NCI-H2029 treated with DMSO at 0.1 percent for 48 hours (cell line): ENCODE results near the gene DRC7.

Experiments
- DNase-seq: peaks from one replicate; lab custom pipeline; 2025; lab: John Stamatoyannopoulos, UW

Gene DRC7, protein sequence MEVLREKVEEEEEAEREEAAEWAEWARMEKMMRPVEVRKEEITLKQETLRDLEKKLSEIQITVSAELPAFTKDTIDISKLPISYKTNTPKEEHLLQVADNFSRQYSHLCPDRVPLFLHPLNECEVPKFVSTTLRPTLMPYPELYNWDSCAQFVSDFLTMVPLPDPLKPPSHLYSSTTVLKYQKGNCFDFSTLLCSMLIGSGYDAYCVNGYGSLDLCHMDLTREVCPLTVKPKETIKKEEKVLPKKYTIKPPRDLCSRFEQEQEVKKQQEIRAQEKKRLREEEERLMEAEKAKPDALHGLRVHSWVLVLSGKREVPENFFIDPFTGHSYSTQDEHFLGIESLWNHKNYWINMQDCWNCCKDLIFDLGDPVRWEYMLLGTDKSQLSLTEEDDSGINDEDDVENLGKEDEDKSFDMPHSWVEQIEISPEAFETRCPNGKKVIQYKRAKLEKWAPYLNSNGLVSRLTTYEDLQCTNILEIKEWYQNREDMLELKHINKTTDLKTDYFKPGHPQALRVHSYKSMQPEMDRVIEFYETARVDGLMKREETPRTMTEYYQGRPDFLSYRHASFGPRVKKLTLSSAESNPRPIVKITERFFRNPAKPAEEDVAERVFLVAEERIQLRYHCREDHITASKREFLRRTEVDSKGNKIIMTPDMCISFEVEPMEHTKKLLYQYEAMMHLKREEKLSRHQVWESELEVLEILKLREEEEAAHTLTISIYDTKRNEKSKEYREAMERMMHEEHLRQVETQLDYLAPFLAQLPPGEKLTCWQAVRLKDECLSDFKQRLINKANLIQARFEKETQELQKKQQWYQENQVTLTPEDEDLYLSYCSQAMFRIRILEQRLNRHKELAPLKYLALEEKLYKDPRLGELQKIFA

DNA sequence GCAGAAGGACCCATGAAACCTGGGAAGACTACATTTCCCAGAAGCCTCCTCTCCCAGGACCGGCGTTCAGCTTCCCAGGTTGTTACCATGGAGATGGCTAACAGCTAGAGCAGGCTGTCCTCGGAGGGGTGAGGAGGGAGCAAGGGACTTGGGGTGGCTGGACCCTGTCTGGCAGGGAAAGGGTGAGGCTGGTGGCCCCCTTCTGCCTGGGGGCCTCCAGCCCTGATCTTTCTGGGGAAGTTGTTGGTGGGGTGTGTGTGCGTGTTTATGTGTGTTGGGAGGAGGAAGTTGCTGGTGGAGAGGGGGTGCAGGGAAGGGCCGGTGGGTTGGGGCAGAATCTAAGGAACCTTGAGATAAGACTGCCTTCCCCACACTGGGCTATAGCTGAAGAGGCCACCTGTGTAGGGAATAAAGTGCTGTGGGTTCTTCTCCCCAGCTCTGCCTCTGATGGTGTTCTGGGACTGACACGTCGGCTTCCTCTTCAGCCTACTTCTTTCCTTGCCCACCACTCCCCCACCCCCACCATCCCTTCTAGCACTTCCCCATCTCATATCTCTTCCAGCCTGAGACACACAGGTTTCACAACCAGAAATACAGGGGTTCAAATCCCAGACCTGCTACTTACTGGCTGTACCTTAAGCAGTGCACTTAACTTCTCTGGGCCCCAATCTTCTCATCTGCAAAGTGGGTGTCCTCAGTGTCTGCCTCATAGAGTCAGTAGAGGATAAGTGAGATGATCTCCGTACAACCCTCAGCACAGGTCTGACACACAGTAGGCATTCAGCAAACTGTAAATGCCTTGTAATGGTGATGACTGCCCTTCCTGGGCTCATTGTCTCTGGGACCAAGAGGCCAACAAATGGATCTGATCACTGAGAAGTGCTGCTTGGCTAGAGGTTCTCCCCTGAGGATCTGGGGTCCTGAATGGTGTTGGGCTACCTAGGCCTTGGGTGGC, at the start of gene DRC7:
DRC7 (plus strand) TSS at position 82 of the 955 bp plus-strand sequence. CDS start 3,144 bp downstream, outside the sequence.
- DNase-seq: peak; percentile 8

DNA sequence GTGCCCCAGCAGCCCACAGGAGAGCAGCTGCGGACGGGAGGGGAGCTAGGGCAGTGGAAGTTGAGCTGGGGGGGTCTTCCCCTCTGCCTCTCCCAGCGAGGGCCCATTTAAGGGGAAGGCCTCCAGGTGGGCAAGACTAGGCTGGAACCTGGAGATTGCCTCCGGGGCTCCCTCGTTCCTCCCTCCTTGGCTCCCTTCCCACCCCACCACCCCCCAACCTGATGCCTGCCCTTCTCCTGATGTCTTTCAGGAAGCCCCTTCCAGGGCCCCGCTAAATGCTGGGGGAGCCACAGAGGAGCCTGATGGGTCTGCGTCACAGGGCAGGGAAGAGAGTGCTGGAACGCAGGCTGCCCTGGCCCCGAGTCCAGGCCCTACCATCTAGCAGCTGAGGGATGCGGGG, 49.4 kb upstream of the DRC7 start:
- no peak for DNase-seq

DNA sequence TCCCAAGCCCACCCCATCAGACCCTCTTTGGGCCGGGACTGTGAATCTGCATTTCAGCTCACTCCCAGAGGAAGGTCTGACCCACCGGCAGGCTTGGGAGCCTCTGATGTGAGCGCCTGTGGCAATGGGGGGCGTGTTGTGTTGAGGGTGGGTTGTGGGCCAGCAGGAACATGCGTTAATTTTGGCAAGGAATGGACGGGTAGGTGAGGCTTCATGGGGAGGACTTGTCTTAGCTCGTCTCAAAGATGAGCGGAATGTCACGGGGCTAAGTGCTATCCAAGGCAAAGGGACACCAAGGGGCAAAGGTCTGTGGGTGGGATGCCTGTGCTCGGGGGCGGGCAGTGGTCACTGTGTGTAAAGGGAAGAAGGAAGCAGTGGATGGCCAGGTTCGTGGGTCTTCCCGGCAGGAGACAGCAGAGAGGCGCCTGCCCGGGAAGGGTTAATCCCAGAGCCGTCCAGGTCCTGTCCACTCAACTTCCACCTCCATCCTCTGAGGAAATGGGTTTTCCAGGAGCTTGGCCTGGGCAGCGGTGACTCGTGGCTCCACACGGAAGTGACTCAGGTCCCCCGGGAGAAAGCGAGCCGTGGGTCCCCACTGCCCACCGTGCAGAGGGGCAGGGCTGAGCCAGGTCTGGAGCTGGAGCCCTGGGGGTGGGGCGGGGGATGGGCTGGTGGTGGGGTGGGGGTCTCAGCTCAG, 48.8 kb upstream of the DRC7 start:
- no peak for DNase-seq

DNA sequence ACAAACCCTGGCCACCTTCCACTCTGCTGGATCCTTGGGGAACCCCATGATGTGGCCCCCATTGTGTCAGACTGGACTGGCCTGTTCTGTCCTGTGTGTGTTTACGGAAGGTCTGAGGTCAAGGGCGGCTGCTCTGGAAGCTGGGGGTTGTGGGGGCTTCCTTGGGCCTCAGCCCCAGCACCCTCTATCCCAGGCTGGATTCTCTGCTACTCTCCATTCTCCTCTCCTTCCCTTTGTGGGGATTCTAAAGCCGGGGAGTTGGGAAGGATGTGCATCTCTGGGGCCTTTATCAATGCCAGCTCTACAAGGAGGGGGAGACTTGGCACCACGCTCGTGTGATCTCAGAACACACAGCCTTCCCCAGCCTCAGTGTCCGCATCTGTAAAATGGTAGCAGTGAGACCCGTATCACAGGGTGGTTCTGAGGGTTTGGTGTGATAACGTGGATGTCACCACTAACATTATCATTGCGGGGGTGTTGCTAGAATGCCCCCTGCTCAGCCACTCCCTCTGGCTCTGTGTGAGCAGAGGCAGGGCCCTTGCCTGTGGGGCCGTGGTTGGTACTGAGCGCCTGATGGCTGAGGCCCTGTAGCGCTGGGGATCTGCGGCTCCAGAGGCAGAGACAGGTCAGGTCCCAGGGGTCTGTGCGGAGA, 48.1 kb upstream of the DRC7 start:
- DNase-seq: no peak

GRCh38 chr16:57647136-57647875, 47.3 kb upstream of the DRC7 start:
- DNase-seq: no peak

GRCh38 chr16:57648125-57648524, 46.5 kb upstream of the DRC7 start:
- no peak for DNase-seq

GRCh38 chr16:57648581-57649442, 45.8 kb upstream of the DRC7 start:
- peak; percentile 41 for DNase-seq

- no peak for DNase-seq
Observed at GRCh38 chr16:57649443-57649751, 45.2 kb upstream of the DRC7 start.

DNA sequence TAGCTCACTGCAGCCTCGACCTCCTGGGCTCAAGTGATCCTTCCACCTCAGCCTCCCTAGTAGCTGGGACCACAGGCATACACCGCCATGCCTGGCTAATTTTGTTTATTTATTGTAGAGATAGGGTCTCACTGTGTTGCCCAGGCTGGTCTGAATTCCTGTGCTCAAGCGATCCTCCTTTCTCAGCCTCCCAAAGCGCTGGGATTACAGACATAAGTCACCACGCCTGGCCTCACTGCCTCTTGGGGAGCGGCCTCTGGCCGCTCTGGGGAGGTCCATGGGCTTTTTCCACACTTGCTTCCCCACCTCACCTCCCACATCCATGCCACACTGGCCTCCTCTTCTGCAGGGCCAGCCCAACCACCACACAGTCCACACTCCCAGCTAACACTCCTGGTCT, 44.8 kb upstream of the DRC7 start:
- DNase-seq: no peak

GRCh38 chr16:57651344-57652333, 43.0 kb upstream of the DRC7 start:
- DNase-seq: no peak

- no peak for DNase-seq
Observed at GRCh38 chr16:57652695-57653471, 41.7 kb upstream of the DRC7 start.

- no peak for DNase-seq
Observed at GRCh38 chr16:57653936-57654335, 40.7 kb upstream of the DRC7 start.

DNA sequence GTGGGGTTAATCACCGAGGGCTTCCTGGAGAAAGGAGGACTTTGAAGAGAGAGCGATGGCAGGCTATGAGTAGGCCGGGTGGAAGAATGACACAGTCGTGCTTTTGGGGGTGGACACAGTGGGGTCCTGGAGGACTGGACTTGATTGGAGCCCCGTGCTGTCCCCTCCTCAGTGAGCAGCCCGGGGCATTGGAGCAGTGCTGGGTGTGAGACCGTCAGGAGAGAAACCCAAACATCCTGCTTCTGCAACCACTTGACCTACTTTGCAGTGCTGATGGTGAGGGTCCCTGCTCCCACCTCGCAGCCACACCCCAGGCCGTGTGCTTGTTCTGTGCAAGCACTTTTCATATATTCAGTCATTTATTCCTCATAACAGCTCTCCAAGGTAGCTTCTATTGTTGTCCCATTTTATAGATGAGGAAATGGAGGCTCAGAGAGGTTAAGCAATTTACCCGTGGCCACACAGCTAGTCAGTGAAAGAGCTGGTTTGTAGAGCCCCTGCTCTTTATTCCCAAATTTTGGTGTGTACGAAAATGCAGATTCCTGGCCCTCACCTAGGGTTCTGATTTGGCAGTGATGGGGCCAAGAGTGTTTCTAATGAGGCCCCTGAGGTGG, 38.2 kb upstream of the DRC7 start:
- no peak for DNase-seq

GRCh38 chr16:57657228-57657627, 37.4 kb upstream of the DRC7 start:
- DNase-seq: no peak

- DNase-seq: no peak
Observed at GRCh38 chr16:57658130-57658877, 36.3 kb upstream of the DRC7 start.
